ENCODE results near the gene CHD3.

DNA sequence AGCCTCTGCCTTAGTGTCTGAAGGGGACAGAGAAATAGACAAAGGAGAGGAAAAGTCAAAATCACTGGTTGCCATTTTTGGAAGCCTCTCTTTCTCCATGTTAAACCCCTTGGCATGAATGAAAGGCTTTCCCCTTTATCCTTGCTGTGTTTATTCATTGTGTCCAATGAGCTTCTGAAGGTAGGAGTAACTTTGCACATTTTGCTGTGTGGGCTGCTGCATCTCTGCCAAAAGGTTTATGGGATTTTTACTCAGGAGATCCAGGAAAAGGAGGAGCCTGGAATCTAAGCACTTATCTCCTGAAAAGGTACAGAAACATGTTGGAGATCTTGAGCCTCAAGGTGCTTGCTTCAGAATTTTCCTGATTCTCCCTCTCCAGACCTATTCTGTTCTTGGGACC is 47.3 kb downstream of the CHD3 start:
- no peak for TF ChIP-seq POLR2A (IDR thresholded peaks at IDR 0.05)
- TF ChIP-seq, protein P1, sequence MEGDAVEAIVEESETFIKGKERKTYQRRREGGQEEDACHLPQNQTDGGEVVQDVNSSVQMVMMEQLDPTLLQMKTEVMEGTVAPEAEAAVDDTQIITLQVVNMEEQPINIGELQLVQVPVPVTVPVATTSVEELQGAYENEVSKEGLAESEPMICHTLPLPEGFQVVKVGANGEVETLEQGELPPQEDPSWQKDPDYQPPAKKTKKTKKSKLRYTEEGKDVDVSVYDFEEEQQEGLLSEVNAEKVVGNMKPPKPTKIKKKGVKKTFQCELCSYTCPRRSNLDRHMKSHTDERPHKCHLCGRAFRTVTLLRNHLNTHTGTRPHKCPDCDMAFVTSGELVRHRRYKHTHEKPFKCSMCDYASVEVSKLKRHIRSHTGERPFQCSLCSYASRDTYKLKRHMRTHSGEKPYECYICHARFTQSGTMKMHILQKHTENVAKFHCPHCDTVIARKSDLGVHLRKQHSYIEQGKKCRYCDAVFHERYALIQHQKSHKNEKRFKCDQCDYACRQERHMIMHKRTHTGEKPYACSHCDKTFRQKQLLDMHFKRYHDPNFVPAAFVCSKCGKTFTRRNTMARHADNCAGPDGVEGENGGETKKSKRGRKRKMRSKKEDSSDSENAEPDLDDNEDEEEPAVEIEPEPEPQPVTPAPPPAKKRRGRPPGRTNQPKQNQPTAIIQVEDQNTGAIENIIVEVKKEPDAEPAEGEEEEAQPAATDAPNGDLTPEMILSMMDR (IDR thresholded peaks at IDR 0.05), result no peak
